Common myeloid progenitor, CD34-positive (primary cell): Measurements from ENCODE around the gene ADI1.

Experiments
- CTCF ChIA-PET: fragments of 350-600 bp; sonication (Branson Sonifier 250); formaldehyde crosslinking; loops from one replicate; lab custom pipeline; 2021; ENCODE audit warnings: antibody characterized with exemption; lab: Charles Lee
- POLR2A ChIA-PET: fragments of 350-600 bp; sonication (Branson Sonifier 250); formaldehyde crosslinking; loops from one replicate; lab custom pipeline; 2021; ENCODE audit warnings: antibody characterized with exemption; lab: Charles Lee
- DNase-seq, 3 donors: peaks; one replicate each; pipeline versions ENCODE4 v3.0.0 to v3.0.0-alpha.2; 2013
- H3K27ac ChIP-seq, 2 experiments: 1 replicate in 1 of 2; 2 replicates in 1 of 2; pipeline ENCODE4 v1.7.0; 2013; ENCODE audit warnings: inconsistent platforms in 2 of 2, low read length in 2 of 2, mild to moderate bottlenecking in 2 of 2, low read depth in 1 of 2, moderate library complexity in 1 of 2; ENCODE audit not compliant: severe bottlenecking in 2 of 2, insufficient read depth in 1 of 2, poor library complexity in 1 of 2
- H3K27me3 ChIP-seq, 5 experiments: replicated peaks in 2 of 5; 1 replicate in 3 of 5; 2 replicates in 2 of 5; pipeline versions ENCODE4 v1.6.1 to v1.7.0; 2013; ENCODE audit warnings: low read length in 4 of 5, mild to moderate bottlenecking in 2 of 5, moderate library complexity in 2 of 5, inconsistent platforms in 1 of 5; ENCODE audit not compliant: insufficient read depth in 5 of 5, control insufficient read depth in 4 of 5
- H3K36me3 ChIP-seq, 4 experiments: 1 replicate in 2 of 4; 2 replicates in 2 of 4; pipeline versions ENCODE4 v1.6.1 to v1.7.0; 2013; ENCODE audit warnings: low read length in 3 of 4, control low read depth in 1 of 4, mild to moderate bottlenecking in 1 of 4; ENCODE audit not compliant: control insufficient read depth in 4 of 4, insufficient read depth in 4 of 4
- H3K4me1 ChIP-seq, 4 experiments: 1 replicate in 3 of 4; 2 replicates in 1 of 4; pipeline versions ENCODE4 v1.6.1 to v1.7.1; 2013; ENCODE audit warnings: low read length in 3 of 4, mild to moderate bottlenecking in 3 of 4, control low read depth in 1 of 4, inconsistent platforms in 1 of 4, moderate library complexity in 1 of 4; ENCODE audit not compliant: control insufficient read depth in 4 of 4, insufficient read depth in 4 of 4; ENCODE audit errors: control extremely low read depth in 1 of 4
- H3K4me3 ChIP-seq, 7 experiments: 1 replicate in 4 of 7; 2 replicates in 3 of 7; pipeline versions ENCODE4 v1.5.1 to v1.7.0; 2013; ENCODE audit warnings: mild to moderate bottlenecking in 7 of 7, low read length in 6 of 7, moderate library complexity in 6 of 7, inconsistent platforms in 2 of 7, low read depth in 2 of 7, control low read depth in 1 of 7; ENCODE audit not compliant: insufficient read depth in 4 of 7, control insufficient read depth in 1 of 7; ENCODE audit errors: extremely low read depth in 1 of 7
- H3K9me3 ChIP-seq, 5 experiments: 1 replicate in 4 of 5; 2 replicates in 1 of 5; pipeline versions ENCODE4 v1.6.1 to v1.7.1; 2013; ENCODE audit warnings: low read length in 4 of 5, mild to moderate bottlenecking in 2 of 5, inconsistent platforms in 1 of 5, low read depth in 1 of 5, moderate library complexity in 1 of 5; ENCODE audit not compliant: control insufficient read depth in 4 of 5, insufficient read depth in 2 of 5; ENCODE audit errors: control extremely low read depth in 1 of 5
- WGBS: methylation state at CpG from one replicate; pipeline ENCODE4 v1.1.5; 2013; ENCODE audit not compliant: insufficient coverage; 5-methylcytosine and 5-hydroxymethylcytosine counted together

The ADI1 gene

DNA sequence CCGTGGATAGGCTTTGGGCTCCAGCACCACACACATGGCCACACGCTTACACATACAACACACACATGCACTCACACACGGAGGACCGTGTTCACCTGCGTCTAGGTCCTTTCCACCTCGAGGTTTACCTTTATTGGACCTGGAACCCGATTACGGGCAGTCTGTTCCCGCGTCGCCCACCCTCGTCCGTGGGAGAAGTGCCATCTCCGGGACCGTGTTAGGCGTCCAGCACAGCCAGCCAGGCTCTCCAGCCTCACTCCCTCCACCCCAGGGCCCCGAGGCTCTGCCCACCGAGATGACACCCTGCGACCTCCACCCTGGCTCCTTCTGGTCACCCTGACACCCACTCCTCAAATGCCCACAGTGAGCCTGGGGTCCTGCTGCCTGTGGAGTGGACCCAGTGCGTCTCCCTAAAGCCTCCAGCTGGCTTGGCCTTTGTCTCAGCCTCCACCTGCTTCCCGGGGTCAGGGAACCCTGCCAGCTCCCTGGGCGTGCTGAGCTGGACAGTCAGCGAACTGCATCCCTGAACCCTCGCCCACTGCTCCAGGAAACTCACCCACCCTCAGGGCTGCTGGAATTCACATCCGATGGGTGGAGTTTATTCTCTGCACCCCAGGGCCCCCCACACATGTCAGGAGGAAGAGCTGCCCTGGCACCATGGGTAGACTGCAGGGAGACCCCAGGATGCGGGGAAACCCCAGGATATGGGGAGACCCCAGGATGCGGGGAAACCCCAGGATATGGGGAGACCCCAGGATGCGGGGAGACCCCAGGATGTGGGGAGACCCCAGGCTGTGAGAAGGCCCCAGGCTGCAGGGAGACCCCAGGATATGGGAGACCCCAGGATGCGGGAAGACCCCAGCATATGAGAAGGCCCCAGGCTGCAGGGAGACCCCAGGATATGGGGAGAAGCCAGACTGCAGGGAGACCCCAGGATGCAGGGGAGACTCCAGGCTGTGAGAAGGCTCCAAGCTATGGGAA is 33.0 kb downstream of the ADI1 start:
- ChIA-PET POLR2A (no interaction called here), CTCF (no interaction called here)
- WGBS = 96% methylated on average over 24 of the region's 29 CpGs
- H3K9me3 ChIP-seq = peaks cover 0 to 5% (median 0%) of the 10 kb centered on the region in 5 experiments
- no peaks in the 10 kb centered on the region for H3K27me3 ChIP-seq
- no peak overlapping the region for H3K4me3 ChIP-seq
- DNase-seq = no peak
- H3K27ac ChIP-seq = no peak overlapping the region
- peaks cover 0 to 19% (median 6%) of the 10 kb centered on the region in 4 experiments for H3K36me3 ChIP-seq
- H3K4me1 ChIP-seq = peaks cover 0 to 12% (median 8%) of the 10 kb centered on the region in 4 experiments

DNA sequence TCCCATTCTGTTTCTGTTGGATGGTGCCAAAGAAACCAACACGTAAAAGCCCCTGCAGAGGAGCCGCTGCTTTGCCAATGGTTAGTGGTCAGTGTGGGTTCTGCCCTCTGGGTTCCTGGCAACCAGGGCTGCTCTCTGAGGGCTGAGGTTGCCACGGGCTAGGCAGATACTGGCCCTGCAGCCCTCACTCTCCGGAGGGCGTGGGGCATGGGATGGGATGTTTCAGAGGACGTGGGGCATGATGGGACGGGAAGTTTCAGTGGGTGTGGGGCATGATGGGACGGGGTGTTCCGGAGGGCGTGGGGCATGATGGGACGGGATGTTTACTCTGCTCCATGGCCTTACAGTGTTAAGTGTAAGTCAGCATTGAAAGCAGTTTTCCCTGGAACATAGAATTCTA is 34.2 kb downstream of the ADI1 start:
- whole genome bisulfite sequencing = 96% methylated on average over 11 of the region's 11 CpGs
- DNase-seq = no peak
- Histone ChIP-seq H3K27me3 (no peaks in the 10 kb centered on the region), H3K4me1 (peaks cover 0 to under 1% (median 0%) of the 10 kb centered on the region in 4 experiments), H3K9me3 (peaks cover 0 to 5% (median 0%) of the 10 kb centered on the region in 5 experiments), H3K4me3 (no peak overlapping the region), H3K27ac (no peak overlapping the region), H3K36me3 (peaks cover 0 to 19% (median 6%) of the 10 kb centered on the region in 4 experiments)
- ChIA-PET POLR2A (no interaction called here), CTCF (no interaction called here)

DNA sequence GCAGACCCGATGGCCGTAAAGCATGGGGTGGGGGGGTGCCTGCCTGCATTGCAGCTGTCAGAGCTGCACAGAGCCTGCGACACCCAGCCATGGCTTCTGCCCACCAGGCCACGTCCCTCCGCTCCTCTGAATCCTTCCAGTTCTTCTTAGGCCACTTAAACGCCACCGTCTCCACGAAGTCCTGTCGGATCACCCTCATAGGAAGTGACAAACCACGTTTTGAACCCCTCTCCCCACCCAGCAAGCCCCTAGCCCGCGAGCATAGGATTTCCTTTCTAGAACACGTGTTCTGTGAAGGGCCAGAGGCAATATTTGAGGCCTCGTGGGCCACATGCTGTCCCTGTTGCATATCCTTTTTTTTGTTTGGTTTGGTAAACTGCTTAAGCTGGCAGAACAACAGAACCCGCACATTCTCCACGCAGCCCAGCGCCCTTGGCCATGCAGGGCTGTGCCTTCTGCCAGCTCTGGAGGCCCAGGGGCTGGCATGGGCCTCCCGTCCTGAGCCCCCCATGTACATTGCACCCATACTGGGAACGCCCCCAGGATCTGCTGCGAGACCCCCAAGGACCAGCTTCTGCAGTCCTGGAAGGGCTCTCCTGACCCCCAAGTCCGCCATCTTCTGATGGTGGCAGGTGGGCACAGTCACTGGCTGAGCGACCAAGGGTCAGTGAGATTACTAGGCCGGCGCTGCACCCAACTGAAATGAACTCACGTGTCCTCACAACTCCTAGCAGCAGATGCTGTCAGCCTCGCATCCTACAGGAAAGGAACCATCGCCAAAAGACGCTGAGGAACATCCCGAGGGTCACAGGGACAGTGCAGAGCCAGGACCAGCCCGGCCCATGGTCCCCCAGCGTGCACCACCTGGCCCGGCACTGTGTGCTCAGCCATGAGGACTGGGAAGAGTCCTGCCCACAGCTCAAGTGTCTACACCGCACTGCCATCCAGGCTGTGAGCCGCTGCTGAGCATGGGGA is 35.1 kb downstream of the ADI1 start:
- Histone ChIP-seq H3K4me3 (no peak overlapping the region), H3K27ac (no peak overlapping the region), H3K27me3 (no peaks in the 10 kb centered on the region), H3K4me1 (no peaks in the 10 kb centered on the region), H3K9me3 (peaks cover 0 to 5% (median 0%) of the 10 kb centered on the region in 5 experiments), H3K36me3 (peaks cover 0 to 27% (median 12%) of the 10 kb centered on the region in 4 experiments)
- CTCF ChIA-PET = no interaction called here
- POLR2A ChIA-PET = no interaction called here
- 92% methylated on average over 27 of the region's 34 CpGs for WGBS
- DNase-seq = no peak

DNA sequence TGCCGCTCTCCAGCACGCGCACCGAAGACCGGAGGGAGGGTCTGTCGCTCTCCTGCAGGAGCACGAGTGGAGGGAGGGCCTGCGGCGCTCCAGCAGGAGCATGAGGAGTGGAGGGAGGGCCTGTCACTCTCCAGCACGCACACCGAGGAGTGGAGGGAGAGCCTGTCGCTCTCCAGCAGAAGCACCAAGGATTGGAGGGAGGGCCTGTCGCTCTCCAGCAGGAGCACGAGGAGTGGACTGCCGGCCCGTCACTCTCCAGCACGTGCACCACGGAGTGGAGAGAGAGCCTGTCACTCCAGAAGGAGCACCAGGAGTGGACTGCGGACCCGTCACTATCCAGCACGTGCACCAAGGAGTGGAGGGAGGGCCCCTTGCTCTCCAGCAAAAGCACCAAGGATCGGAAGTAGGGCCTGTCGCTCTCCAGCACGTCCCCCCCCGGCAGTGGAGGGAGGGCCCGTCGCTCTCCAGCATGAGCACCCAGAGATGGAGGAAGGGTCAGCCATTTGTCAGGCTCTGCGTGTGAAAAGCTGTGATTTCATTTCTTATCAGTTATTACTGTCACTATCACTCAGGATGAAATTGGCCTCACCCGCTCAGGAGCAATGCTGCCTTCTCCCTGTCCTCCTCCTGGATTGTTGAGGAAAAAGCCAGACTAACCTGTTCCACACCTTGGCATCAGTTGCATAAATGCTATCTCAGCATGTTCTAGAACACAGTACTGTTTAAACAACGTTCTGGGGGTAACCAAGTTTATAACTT is 35.9 kb downstream of the ADI1 start:
- CTCF ChIA-PET = no interaction called here
- peaks cover 0 to 5% (median 0%) of the 10 kb centered on the region in 5 experiments for H3K9me3 ChIP-seq
- peak; percentile 64 to 92 (median 81) for DNase-seq
- peaks cover 0 to 35% (median 20%) of the 10 kb centered on the region in 4 experiments for H3K36me3 ChIP-seq
- POLR2A ChIA-PET = no interaction called here
- no peak overlapping the region for H3K27ac ChIP-seq
- H3K4me1 ChIP-seq = no peaks in the 10 kb centered on the region
- no peaks in the 10 kb centered on the region for H3K27me3 ChIP-seq
- WGBS = 89% methylated on average over 26 of the region's 30 CpGs
- no peak overlapping the region for H3K4me3 ChIP-seq

DNA sequence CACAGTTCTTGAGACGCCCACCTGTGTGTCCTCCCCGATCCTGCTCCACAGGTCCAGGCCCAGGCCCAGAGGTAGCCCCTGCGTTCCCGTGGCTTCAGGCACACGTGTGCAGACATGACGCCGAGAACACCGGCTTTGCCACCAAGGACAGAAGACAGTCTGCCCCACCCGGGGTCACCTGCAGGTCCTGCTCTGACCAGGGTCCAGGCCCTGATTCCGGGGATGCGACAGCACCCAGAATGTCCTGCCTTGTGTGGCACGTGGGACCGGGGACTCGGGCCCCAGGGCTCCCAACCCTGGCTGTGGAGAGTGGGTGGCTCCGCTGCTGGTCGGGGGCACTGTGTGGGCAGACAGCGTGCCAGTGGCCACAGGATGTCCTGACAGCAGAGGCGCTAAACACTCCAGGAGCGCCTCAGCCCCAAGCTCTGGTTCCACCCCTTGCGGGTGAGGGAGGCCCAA is 36.9 kb downstream of the ADI1 start:
- H3K27ac ChIP-seq = no peak overlapping the region
- DNase-seq = no peak
- H3K27me3 ChIP-seq = no peaks in the 10 kb centered on the region
- no peak overlapping the region for H3K4me3 ChIP-seq
- peaks cover 0 to 5% (median 0%) of the 10 kb centered on the region in 5 experiments for H3K9me3 ChIP-seq
- peaks cover 0 to under 1% (median 0%) of the 10 kb centered on the region in 4 experiments for H3K4me1 ChIP-seq
- peaks cover 0 to 38% (median 26%) of the 10 kb centered on the region in 4 experiments for H3K36me3 ChIP-seq
- CTCF ChIA-PET = no interaction called here
- POLR2A ChIA-PET = no interaction called here
- 95% methylated on average over 15 of the region's 20 CpGs for WGBS

DNA sequence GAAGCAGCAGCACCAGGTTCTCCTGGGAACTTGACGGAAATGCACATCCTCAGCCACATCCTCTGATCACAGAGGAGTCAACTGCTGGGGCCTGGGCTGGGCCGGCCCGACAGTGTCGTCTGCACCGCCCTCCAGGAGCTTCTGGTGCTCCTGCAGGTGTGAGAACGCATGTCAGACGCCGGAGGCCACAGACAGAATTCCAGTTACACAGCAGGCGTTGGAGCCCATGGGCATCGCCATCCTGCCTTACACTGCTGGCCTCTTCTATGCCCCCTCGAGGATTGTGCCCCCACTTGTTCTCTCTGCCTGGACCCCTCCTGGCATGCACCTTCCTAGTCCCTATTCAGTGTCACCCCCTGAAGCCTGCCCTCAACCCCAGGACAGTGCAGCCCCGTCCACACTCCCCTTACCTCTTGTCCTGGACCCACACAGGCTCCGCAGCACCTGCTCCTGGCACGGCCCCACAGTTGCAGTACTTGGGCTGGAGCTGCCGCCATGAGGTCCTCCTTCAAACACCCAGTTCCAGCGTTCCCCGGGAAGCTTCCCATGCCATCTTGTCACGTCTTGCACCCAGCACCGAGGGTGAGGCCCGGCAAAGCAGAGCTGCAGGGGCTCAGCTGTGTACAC is 37.5 kb downstream of the ADI1 start:
- 99% methylated on average over 20 of the region's 20 CpGs for WGBS
- Histone ChIP-seq H3K4me1 (peaks cover 0 to 5% (median 1%) of the 10 kb centered on the region in 4 experiments), H3K27ac (no peak overlapping the region), H3K36me3 (peaks cover 0 to 38% (median 27%) of the 10 kb centered on the region in 4 experiments), H3K9me3 (peaks cover 0 to 3% (median 0%) of the 10 kb centered on the region in 5 experiments), H3K4me3 (no peak overlapping the region), H3K27me3 (no peaks in the 10 kb centered on the region)
- CTCF ChIA-PET = interaction anchor here (0.9 to 1.1 kb wide), 2 partner anchors 12 to 29 kb away, joined by 3 read pairs; no protein-coding TSS in a partner anchor
- POLR2A ChIA-PET = no interaction called here
- DNase-seq = no peak
